ENCODE data around the gene PDK3. TPM values are rescaled to one million over a fixed set of nuclear protein-coding genes. Genes with fewer than 3 reads are reported as not detected.

Gene PDK3
- total RNA-seq, 1 donor from 2014 or later, result 12.1 TPM

- TF ChIP-seq CTCF (IDR thresholded peaks at IDR 0.05; ENCODE audit: partially characterized antibody, unreplicated experiment), result no peak
- Mint-ChIP-seq H3K36me3 (ENCODE audit: unreplicated experiment) (no peaks in the 10 kb centered on the region), H3K4me3 (ENCODE audit: unreplicated experiment) (no peak overlapping the region), H3K27ac (ENCODE audit: unreplicated experiment) (no peak overlapping the region), H3K4me1 (ENCODE audit: low read depth, unreplicated experiment) (peaks cover 2% of the 10 kb centered on the region), H3K27me3 (ENCODE audit: unreplicated experiment) (peaks cover 2% of the 10 kb centered on the region), H3K9me3 (ENCODE audit: unreplicated experiment) (no peaks in the 10 kb centered on the region)
- DNase-seq, result no peak
Measured at GRCh38 chrX:24508375-24508774, 43.3 kb downstream of the PDK3 start.

DNA sequence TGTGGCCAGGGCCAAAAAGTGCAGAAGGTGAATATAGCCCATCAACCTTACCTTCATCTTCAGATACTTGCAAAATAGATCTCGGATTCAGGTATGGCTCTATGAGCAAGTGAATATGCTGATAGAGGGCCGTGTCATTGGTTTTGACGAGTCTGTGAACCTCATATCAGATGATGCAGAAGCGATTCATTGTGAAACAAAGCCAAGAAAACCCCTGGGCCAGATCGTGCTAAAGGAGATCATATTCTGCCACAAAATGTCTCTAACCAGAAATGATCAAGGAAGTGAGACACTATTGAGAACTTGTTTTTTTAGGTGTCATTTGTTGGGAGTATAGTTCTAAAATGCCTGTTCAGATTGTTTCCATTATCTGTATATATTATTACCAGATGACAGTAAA is 48.3 kb downstream of the PDK3 start:
- H3K36me3 Mint-ChIP-seq (ENCODE audit: unreplicated experiment), result no peaks in the 10 kb centered on the region
- H3K27me3 Mint-ChIP-seq (ENCODE audit: unreplicated experiment), result peaks cover 2% of the 10 kb centered on the region
- H3K27ac Mint-ChIP-seq (ENCODE audit: unreplicated experiment), result no peak overlapping the region
- DNase-seq, result no peak
- no peaks in the 10 kb centered on the region for H3K9me3 Mint-ChIP-seq (ENCODE audit: unreplicated experiment)
- peaks cover 4% of the 10 kb centered on the region for H3K4me1 Mint-ChIP-seq (ENCODE audit: low read depth, unreplicated experiment)
- H3K4me3 Mint-ChIP-seq (ENCODE audit: unreplicated experiment), result no peak overlapping the region
- no peak for TF ChIP-seq CTCF (IDR thresholded peaks at IDR 0.05; ENCODE audit: partially characterized antibody, unreplicated experiment)

- Mint-ChIP-seq H3K9me3 (ENCODE audit: unreplicated experiment) (no peaks in the 10 kb centered on the region), H3K4me3 (ENCODE audit: unreplicated experiment) (no peak overlapping the region), H3K27ac (ENCODE audit: unreplicated experiment) (no peak overlapping the region), H3K4me1 (ENCODE audit: low read depth, unreplicated experiment) (peaks cover 4% of the 10 kb centered on the region), H3K36me3 (ENCODE audit: unreplicated experiment) (no peaks in the 10 kb centered on the region), H3K27me3 (ENCODE audit: unreplicated experiment) (peaks cover 2% of the 10 kb centered on the region)
- no peak for TF ChIP-seq CTCF (IDR thresholded peaks at IDR 0.05; ENCODE audit: partially characterized antibody, unreplicated experiment)
- DNase-seq, result no peak
Measured at GRCh38 chrX:24515447-24515846, 50.4 kb downstream of the PDK3 start.

DNA sequence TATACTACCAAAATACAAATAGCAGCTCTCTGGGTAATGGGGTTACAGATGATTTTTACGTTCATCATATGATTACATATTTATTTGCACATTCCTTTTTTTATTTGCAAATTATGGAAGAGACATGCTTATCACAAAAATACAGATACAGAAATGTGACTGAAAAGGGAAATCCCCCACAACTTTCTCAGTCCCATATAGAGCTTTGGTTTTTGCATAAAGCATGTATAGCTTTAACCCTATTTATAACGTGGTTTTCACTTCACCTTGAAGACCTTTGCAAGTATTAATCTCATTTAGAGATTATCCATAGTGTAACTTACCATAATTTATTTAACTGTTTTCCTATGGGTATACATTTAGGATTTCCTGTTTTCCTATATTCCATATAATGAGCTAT is 55.4 kb downstream of the PDK3 start:
- Mint-ChIP-seq H3K9me3 (ENCODE audit: unreplicated experiment) (no peaks in the 10 kb centered on the region), H3K27me3 (ENCODE audit: unreplicated experiment) (no peaks in the 10 kb centered on the region), H3K4me1 (ENCODE audit: low read depth, unreplicated experiment) (peaks cover 3% of the 10 kb centered on the region), H3K4me3 (ENCODE audit: unreplicated experiment) (no peak overlapping the region), H3K27ac (ENCODE audit: unreplicated experiment) (no peak overlapping the region), H3K36me3 (ENCODE audit: unreplicated experiment) (no peaks in the 10 kb centered on the region)
- no peak for DNase-seq
- no peak for TF ChIP-seq CTCF (IDR thresholded peaks at IDR 0.05; ENCODE audit: partially characterized antibody, unreplicated experiment)

DNA sequence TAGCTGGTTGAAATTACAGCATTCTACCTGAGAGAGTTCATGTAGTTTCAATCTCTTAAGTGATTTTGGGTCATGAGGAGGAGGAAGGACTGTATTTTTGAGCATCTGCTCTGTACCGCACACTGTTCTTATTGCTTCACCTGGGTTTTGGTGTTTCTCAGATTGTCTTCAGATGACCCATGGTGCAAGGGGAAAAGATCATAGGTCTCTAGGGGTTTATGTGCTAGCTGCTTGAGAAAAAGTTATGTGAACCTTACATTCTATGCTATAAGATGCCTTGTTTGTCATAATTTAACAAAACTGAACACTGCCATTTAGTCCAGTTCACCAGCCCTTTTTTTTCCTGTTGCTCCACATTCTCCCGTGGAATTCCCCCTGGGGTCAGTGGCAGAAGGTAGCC is 60.4 kb downstream of the PDK3 start:
- Mint-ChIP-seq H3K4me3 (ENCODE audit: unreplicated experiment) (no peak overlapping the region), H3K4me1 (ENCODE audit: low read depth, unreplicated experiment) (peaks cover 7% of the 10 kb centered on the region), H3K36me3 (ENCODE audit: unreplicated experiment) (no peaks in the 10 kb centered on the region), H3K27me3 (ENCODE audit: unreplicated experiment) (no peaks in the 10 kb centered on the region), H3K27ac (ENCODE audit: unreplicated experiment) (no peak overlapping the region), H3K9me3 (ENCODE audit: unreplicated experiment) (no peaks in the 10 kb centered on the region)
- no peak for TF ChIP-seq CTCF (IDR thresholded peaks at IDR 0.05; ENCODE audit: partially characterized antibody, unreplicated experiment)
- no peak for DNase-seq

Data from glutamatergic neuron (in vitro differentiated cells).